HepG2 (cell line): ENCODE measurements around the gene PKP3. TPM values are rescaled to one million over a fixed set of nuclear protein-coding genes. Genes with fewer than 3 reads are reported as not detected.

ENCODE experiments used
- ATAC-seq: fragments of 200-7000 bp; cut with Tn5 transposase; 3 replicates; pipeline ENCODE4 v1.9.1; 2020; ENCODE audit warnings: mild to moderate bottlenecking, moderate library complexity
- BruUV-seq: library from RNA; stranded (reverse); fragments of 400-500 nt; replicated peaks from 2 replicates; lab custom pipeline; 2021; lab: Mats Ljungman, UMichigan
- CTCF ChIA-PET: fragments of 300-600 bp; formaldehyde crosslinking; extraction: SDS; loops from one replicate; lab custom pipeline; 2021; ENCODE audit warnings: low total read pairs, inconsistent platforms, low intra/inter-chr PET ratio; lab: Yijun Ruan, JAX
- POLR2A ChIA-PET: fragments of 350-600 bp; sonication (Branson Sonifier 250); formaldehyde crosslinking; loops from one replicate; lab custom pipeline; 2020; ENCODE audit warnings: antibody characterized with exemption, inconsistent platforms; lab: Yijun Ruan, JAX
- DNase-seq: peaks from one replicate; pipeline ENCODE4 v3.0.0-alpha.2; 2015; ENCODE audit warnings: low spot score
- FAIRE-seq: peaks from 3 replicates; lab custom pipeline; 2011; peaks lifted over from hg19 to GRCh38; lab: Jason Lieb, UNC
- H2AFZ ChIP-seq: one replicate; pipeline ENCODE4 v1.6.1; 2011; ENCODE audit warnings: low read length, inconsistent platforms
- H3K27ac ChIP-seq: fragments of 300-600 bp; 3 replicates; pipeline ENCODE4 v1.8.0; 2011; ENCODE audit warnings: mixed run types, mild to moderate bottlenecking, mixed read lengths, low read length, inconsistent platforms; ENCODE audit not compliant: insufficient read depth; ENCODE audit errors: extremely low read length
- H3K27me3 ChIP-seq, 2 experiments: fragments of 200-600 bp in 1 of 2; 2 replicates in 1 of 2; 3 replicates in 1 of 2; pipeline versions ENCODE4 v1.6.0 to v1.8.0; 2011; ENCODE audit warnings: low read length in 2 of 2, mild to moderate bottlenecking in 2 of 2, moderate library complexity in 2 of 2, inconsistent platforms in 1 of 2; ENCODE audit not compliant: insufficient read depth in 2 of 2, control insufficient read depth in 1 of 2
- H3K36me3 ChIP-seq, 2 experiments: fragments of 200-600 bp in 1 of 2; replicated peaks in 1 of 2; 2 replicates in 1 of 2; 3 replicates in 1 of 2; pipeline versions ENCODE4 v1.5.1 to v1.8.0; 2011; ENCODE audit warnings: low read length in 2 of 2, inconsistent platforms in 1 of 2; ENCODE audit not compliant: insufficient read depth in 2 of 2, control insufficient read depth in 1 of 2
- H3K4me1 ChIP-seq: 2 replicates; pipeline ENCODE4 v1.5.1; 2012; ENCODE audit warnings: low read length, inconsistent platforms; ENCODE audit not compliant: insufficient read depth
- H3K4me2 ChIP-seq: 2 replicates; pipeline ENCODE4 v1.6.0; 2011; ENCODE audit warnings: low read depth, low read length, inconsistent platforms
- H3K4me3 ChIP-seq, 3 experiments: fragments of 200-600 bp in 1 of 3; sonication (generic), shearing (Covaris generic) in 1 of 3; replicated peaks in 1 of 3; 2 replicates each; pipeline ENCODE4 v1.5.1; 2011 to 2016; ENCODE audit warnings: low read length in 3 of 3, inconsistent platforms in 2 of 3, low read depth in 2 of 3, mild to moderate bottlenecking in 2 of 3, control low read depth in 1 of 3, mixed read lengths in 1 of 3; ENCODE audit not compliant: insufficient read depth in 1 of 3
- H3K79me2 ChIP-seq: one replicate; pipeline ENCODE4 v1.6.1; 2011; ENCODE audit warnings: low read length, inconsistent platforms; ENCODE audit not compliant: insufficient read depth
- H3K9ac ChIP-seq: 2 replicates; pipeline ENCODE4 v1.6.0; 2011; ENCODE audit warnings: mild to moderate bottlenecking, low read depth, low read length, inconsistent platforms; ENCODE audit not compliant: insufficient read depth
- H3K9me3 ChIP-seq: 2 replicates; pipeline ENCODE4 v1.5.1; 2012; ENCODE audit warnings: mild to moderate bottlenecking, low read length
- H4K20me1 ChIP-seq: 2 replicates; pipeline ENCODE4 v1.6.0; 2011; ENCODE audit warnings: inconsistent platforms, mild to moderate bottlenecking, low read length, moderate library complexity; ENCODE audit not compliant: insufficient read depth
- BCL3 ChIP-seq: sonication (generic); formaldehyde crosslinking; IDR thresholded peaks from 2 replicates; pipeline ENCODE4 v1.5.1; 2020; ENCODE audit warnings: mild to moderate bottlenecking, missing genetic modification reagents, moderate library complexity
- MTA3 ChIP-seq: sonication (generic); formaldehyde crosslinking; IDR thresholded peaks from 2 replicates; pipeline ENCODE4 v1.4.0; 2020; ENCODE audit warnings: missing genetic modification reagents
- TFDP1 ChIP-seq: IDR thresholded peaks from 2 replicates; pipeline ENCODE4 v1.6.1; 2016; ENCODE audit warnings: missing compliant biosample characterization, missing genetic modification reagents, borderline replicate concordance
- TOE1 ChIP-seq: sonication (generic); formaldehyde crosslinking; IDR thresholded peaks from 2 replicates; pipeline ENCODE4 v1.4.0; 2020; ENCODE audit warnings: mild to moderate bottlenecking, missing genetic modification reagents
- U2AF1 ChIP-seq: fragments of 200-400 bp; formaldehyde crosslinking; optimal IDR thresholded peaks from 2 replicates; pipeline ENCODE3; 2017; ENCODE audit warnings: mild to moderate bottlenecking, low read depth, low read length
- ZBTB42 ChIP-seq: sonication (generic); formaldehyde crosslinking; IDR thresholded peaks from 2 replicates; pipeline ENCODE4 v1.5.0; 2020; ENCODE audit warnings: mild to moderate bottlenecking, missing genetic modification reagents
- ZSCAN12 ChIP-seq: sonication (generic); formaldehyde crosslinking; IDR thresholded peaks from 2 replicates; pipeline ENCODE4 v1.9.0; 2021; ENCODE audit warnings: mild to moderate bottlenecking, missing genetic modification reagents
- ZZZ3 ChIP-seq: sonication (generic); formaldehyde crosslinking; IDR thresholded peaks from 2 replicates; pipeline ENCODE4 v1.4.0; 2020; ENCODE audit warnings: missing genetic modification reagents, mild to moderate bottlenecking, borderline replicate concordance
- WGBS: methylation state at CpG from one replicate; pipeline ENCODE4 v1.1.6; 2017; ENCODE audit warnings: low lambda C conversion rate; 5-methylcytosine and 5-hydroxymethylcytosine counted together
- in situ Hi-C: cut with HindIII; loops from 2 replicates; pipeline ENCODE4 v1.10.0; 2017; ENCODE audit warnings: low pct_unique_long_range_greater_than_20kb; ENCODE audit not compliant: extremely low pct_ligation_motif_present
- intact Hi-C: fragments of 100-400 bp; cut with micrococcal nuclease; formaldehyde crosslinking; loops from one replicate; pipeline ENCODE4 v1.10.0; 2022; ENCODE audit not compliant: unreplicated experiment
- polyA plus RNA-seq, 8 experiments: library from polyadenylated mRNA; depleted of rRNA in 3 of 8; stranded (reverse) in 7 of 8; unstranded in 1 of 8; fragments of >200 nt; fragmentation: Illumina TruSeq in 4 of 8; extraction: Trizol in 4 of 8; gene quantifications; 2 replicates each; pipeline versions ENCODE4 v1.2.1 to v1.2.3, GENCODE V29; 2011 to 2016; ENCODE audit warnings: low read depth in 4 of 8, missing spikeins in 1 of 8, mixed read lengths in 1 of 8; ENCODE audit not compliant: insufficient read depth in 1 of 8
- total RNA-seq, 5 experiments: library from RNA; depleted of rRNA; stranded (reverse); fragments of >200 nt; fragmentation: Illumina TruSeq; extraction: Trizol; gene quantifications; 2 replicates each; pipeline ENCODE4 v1.2.3, GENCODE V29; 2016; ENCODE audit warnings: low read depth in 1 of 5
- TF ChIP-seq, protein P1 (sequence below): sonication (generic); formaldehyde crosslinking; IDR thresholded peaks from 2 replicates; pipeline ENCODE4 v1.4.0; 2020; ENCODE audit warnings: mild to moderate bottlenecking, missing genetic modification reagents
- TF ChIP-seq, protein P2 (sequence below): sonication (generic); formaldehyde crosslinking; IDR thresholded peaks from 2 replicates; pipeline ENCODE4 v1.5.0; 2020; ENCODE audit warnings: missing genetic modification reagents, mild to moderate bottlenecking, borderline replicate concordance

The PKP3 gene
- total and polyA plus RNA-seq, 2 of the 13 experiments (the other 11 are each of a cell fraction or from before 2014, with no cell fraction given): 18.0 to 28.7 TPM

- H3K79me2 ChIP-seq: no peaks in the 10 kb centered on the region
- H3K4me3 ChIP-seq: no peak overlapping the region
- H3K9ac ChIP-seq: no peak overlapping the region
- H3K4me1 ChIP-seq: peaks cover 22% of the 10 kb centered on the region
- DNase-seq (no peak), FAIRE-seq (no peak), ATAC-seq (no peak)
- peaks cover 2 to 7% of the 10 kb centered on the region in 2 experiments; a peak in 1 of 5 replicates for H3K27me3 ChIP-seq
- intact Hi-C loops: no loop called here
- BruUV-seq: no TSS peak
- H3K9me3 ChIP-seq: no peaks in the 10 kb centered on the region
- H3K36me3 ChIP-seq: no peaks in the 10 kb centered on the region
- 67% methylated on average over 6 of the region's 20 CpGs for WGBS
- H2AFZ ChIP-seq: no peak overlapping the region
- H3K27ac ChIP-seq: no peak overlapping the region
- POLR2A ChIA-PET: no interaction called here
- no peaks in the 10 kb centered on the region for H4K20me1 ChIP-seq
- in situ Hi-C loops: no loop called here
- TF ChIP-seq, protein P1, sequence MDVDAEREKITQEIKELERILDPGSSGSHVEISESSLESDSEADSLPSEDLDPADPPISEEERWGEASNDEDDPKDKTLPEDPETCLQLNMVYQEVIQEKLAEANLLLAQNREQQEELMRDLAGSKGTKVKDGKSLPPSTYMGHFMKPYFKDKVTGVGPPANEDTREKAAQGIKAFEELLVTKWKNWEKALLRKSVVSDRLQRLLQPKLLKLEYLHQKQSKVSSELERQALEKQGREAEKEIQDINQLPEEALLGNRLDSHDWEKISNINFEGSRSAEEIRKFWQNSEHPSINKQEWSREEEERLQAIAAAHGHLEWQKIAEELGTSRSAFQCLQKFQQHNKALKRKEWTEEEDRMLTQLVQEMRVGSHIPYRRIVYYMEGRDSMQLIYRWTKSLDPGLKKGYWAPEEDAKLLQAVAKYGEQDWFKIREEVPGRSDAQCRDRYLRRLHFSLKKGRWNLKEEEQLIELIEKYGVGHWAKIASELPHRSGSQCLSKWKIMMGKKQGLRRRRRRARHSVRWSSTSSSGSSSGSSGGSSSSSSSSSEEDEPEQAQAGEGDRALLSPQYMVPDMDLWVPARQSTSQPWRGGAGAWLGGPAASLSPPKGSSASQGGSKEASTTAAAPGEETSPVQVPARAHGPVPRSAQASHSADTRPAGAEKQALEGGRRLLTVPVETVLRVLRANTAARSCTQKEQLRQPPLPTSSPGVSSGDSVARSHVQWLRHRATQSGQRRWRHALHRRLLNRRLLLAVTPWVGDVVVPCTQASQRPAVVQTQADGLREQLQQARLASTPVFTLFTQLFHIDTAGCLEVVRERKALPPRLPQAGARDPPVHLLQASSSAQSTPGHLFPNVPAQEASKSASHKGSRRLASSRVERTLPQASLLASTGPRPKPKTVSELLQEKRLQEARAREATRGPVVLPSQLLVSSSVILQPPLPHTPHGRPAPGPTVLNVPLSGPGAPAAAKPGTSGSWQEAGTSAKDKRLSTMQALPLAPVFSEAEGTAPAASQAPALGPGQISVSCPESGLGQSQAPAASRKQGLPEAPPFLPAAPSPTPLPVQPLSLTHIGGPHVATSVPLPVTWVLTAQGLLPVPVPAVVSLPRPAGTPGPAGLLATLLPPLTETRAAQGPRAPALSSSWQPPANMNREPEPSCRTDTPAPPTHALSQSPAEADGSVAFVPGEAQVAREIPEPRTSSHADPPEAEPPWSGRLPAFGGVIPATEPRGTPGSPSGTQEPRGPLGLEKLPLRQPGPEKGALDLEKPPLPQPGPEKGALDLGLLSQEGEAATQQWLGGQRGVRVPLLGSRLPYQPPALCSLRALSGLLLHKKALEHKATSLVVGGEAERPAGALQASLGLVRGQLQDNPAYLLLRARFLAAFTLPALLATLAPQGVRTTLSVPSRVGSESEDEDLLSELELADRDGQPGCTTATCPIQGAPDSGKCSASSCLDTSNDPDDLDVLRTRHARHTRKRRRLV (CRISPR knock-in tag): no peak
- TF ChIP-seq U2AF1 (no peak), TFDP1 (CRISPR knock-in tag) (no peak), MTA3 (CRISPR knock-in tag) (no peak), TOE1 (CRISPR knock-in tag) (no peak), ZSCAN12 (CRISPR knock-in tag) (no peak), ZZZ3 (CRISPR knock-in tag) (no peak), BCL3 (no peak), ZBTB42 (no peak)
- TF ChIP-seq, protein P2, sequence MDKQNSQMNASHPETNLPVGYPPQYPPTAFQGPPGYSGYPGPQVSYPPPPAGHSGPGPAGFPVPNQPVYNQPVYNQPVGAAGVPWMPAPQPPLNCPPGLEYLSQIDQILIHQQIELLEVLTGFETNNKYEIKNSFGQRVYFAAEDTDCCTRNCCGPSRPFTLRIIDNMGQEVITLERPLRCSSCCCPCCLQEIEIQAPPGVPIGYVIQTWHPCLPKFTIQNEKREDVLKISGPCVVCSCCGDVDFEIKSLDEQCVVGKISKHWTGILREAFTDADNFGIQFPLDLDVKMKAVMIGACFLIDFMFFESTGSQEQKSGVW (CRISPR knock-in tag): no peak
- no peak overlapping the region for H3K4me2 ChIP-seq
- CTCF ChIA-PET: no interaction called here
These were observed 25.4 kb downstream of the PKP3 start for GRCh38 chr11:419248-420005.
